HG02943 (cell line): ENCODE measurements around the gene DNM3.
"Not testable (repeated sequence)": the region's sequence is repeated elsewhere in the genome, so short reads cannot be mapped to it uniquely, and the experiment has no call there.

Experiments
- ATAC-seq: cut with Tn5 transposase; IDR thresholded peaks from one replicate; pipeline ENCODE4 v1.9.1; 2021; ENCODE audit warnings: mild to moderate bottlenecking, low read depth, moderate library complexity; ENCODE audit not compliant: unreplicated experiment

Gene DNM3

GRCh38 chr1:172004671-172005070 is 163.4 kb downstream of the DNM3 start:
- no peak for ATAC-seq

- ATAC-seq = no peak
Measured at GRCh38 chr1:172005856-172006255, 164.6 kb downstream of the DNM3 start.

- no peak for ATAC-seq
Measured at GRCh38 chr1:172006660-172007059, 165.4 kb downstream of the DNM3 start.

- no peak for ATAC-seq
Measured at GRCh38 chr1:172018727-172019311, 177.5 kb downstream of the DNM3 start.

- no peak for ATAC-seq
Measured at GRCh38 chr1:172019976-172020375, 178.7 kb downstream of the DNM3 start.

- no peak for ATAC-seq
Measured at GRCh38 chr1:172024516-172024915, 183.2 kb downstream of the DNM3 start.

- ATAC-seq = not testable (repeated sequence)
Measured at GRCh38 chr1:172024944-172025738, 183.8 kb downstream of the DNM3 start.

GRCh38 chr1:172040466-172040865 is 199.2 kb downstream of the DNM3 start:
- ATAC-seq = no peak

- no peak for ATAC-seq
Measured at GRCh38 chr1:172041102-172041501, 199.8 kb downstream of the DNM3 start.

- ATAC-seq = no peak
Measured at GRCh38 chr1:172041742-172042141, 200.4 kb downstream of the DNM3 start.

GRCh38 chr1:172043900-172044299 is 202.6 kb downstream of the DNM3 start:
- ATAC-seq = no peak

- ATAC-seq = no peak
Measured at GRCh38 chr1:172051898-172052297, 210.6 kb downstream of the DNM3 start.

GRCh38 chr1:172054172-172054571 is 212.9 kb downstream of the DNM3 start:
- no peak for ATAC-seq

- ATAC-seq = not testable (repeated sequence)
Measured at GRCh38 chr1:172055816-172056419, 214.6 kb downstream of the DNM3 start.

GRCh38 chr1:172068334-172068733 is 227.0 kb downstream of the DNM3 start:
- ATAC-seq = no peak

- ATAC-seq = no peak
Measured at GRCh38 chr1:172069051-172069450, 227.8 kb downstream of the DNM3 start.

- no peak for ATAC-seq
Measured at GRCh38 chr1:172069534-172069933, 228.2 kb downstream of the DNM3 start.

GRCh38 chr1:172070055-172070454 is 228.8 kb downstream of the DNM3 start:
- ATAC-seq = no peak

GRCh38 chr1:172071746-172072145 is 230.4 kb downstream of the DNM3 start:
- no peak for ATAC-seq

GRCh38 chr1:172079859-172080258 is 238.6 kb downstream of the DNM3 start:
- not testable (repeated sequence) for ATAC-seq

- ATAC-seq = no peak
Measured at GRCh38 chr1:172083191-172083590, 241.9 kb downstream of the DNM3 start.

GRCh38 chr1:172084876-172085275 is 243.6 kb downstream of the DNM3 start:
- no peak for ATAC-seq
